GM10266 (cell line): Measurements from ENCODE around the gene ZIM2.

Experiments used
- DNase-seq: peaks from one replicate; pipeline ENCODE4 v3.0.0; 2012; ENCODE audit errors: extremely low spot score
- CTCF ChIP-seq: IDR thresholded peaks from 2 replicates; pipeline ENCODE4 v1.5.1; 2012; ENCODE audit warnings: mild to moderate bottlenecking, low read depth; ENCODE audit not compliant: control insufficient read depth, insufficient read depth; ENCODE audit errors: missing control alignments

The ZIM2 gene

GRCh38 chr19:56759531-56759930, 81.0 kb downstream of the ZIM2 start:
- no peak for DNase-seq
- TF ChIP-seq CTCF = no peak

GRCh38 chr19:56751078-56751489, 89.4 kb downstream of the ZIM2 start:
- TF ChIP-seq CTCF = no peak
- DNase-seq = no peak

- DNase-seq = no peak
- no peak for TF ChIP-seq CTCF
These were observed 89.9 kb downstream of the ZIM2 start for GRCh38 chr19:56750658-56751057.

- DNase-seq = no peak
- no peak for TF ChIP-seq CTCF
These were observed 92.1 kb downstream of the ZIM2 start for GRCh38 chr19:56748378-56748777.

- TF ChIP-seq CTCF = no peak
- no peak for DNase-seq
These were observed 94.2 kb downstream of the ZIM2 start for GRCh38 chr19:56746367-56746766.

GRCh38 chr19:56740501-56740900, 100.0 kb downstream of the ZIM2 start:
- DNase-seq = no peak
- TF ChIP-seq CTCF = no peak

GRCh38 chr19:56736571-56736970, 104.0 kb downstream of the ZIM2 start:
- DNase-seq = no peak
- no peak for TF ChIP-seq CTCF
